Activated naive CD8-positive, alpha-beta T cell (primary cell): ENCODE results near the gene TMEM151B.

Source experiments
- H3K27ac Mint-ChIP-seq: one replicate; pipeline ENCODE4 v1.8.0; 2021; ENCODE audit warnings: mixed read lengths
- H3K27me3 Mint-ChIP-seq: one replicate; pipeline ENCODE4 v1.8.0; 2021; ENCODE audit warnings: mixed read lengths
- H3K36me3 Mint-ChIP-seq: one replicate; pipeline ENCODE4 v1.8.0; 2021; ENCODE audit warnings: mixed read lengths
- H3K4me1 Mint-ChIP-seq: one replicate; pipeline ENCODE4 v1.8.0; 2021; ENCODE audit warnings: low read depth, mixed read lengths
- H3K4me3 Mint-ChIP-seq: one replicate; pipeline ENCODE4 v1.8.0; 2021; ENCODE audit warnings: mild to moderate bottlenecking, mixed read lengths
- H3K9me3 Mint-ChIP-seq: one replicate; pipeline ENCODE4 v1.8.0; 2021; ENCODE audit warnings: low read depth, mixed read lengths

TMEM151B gene

DNA sequence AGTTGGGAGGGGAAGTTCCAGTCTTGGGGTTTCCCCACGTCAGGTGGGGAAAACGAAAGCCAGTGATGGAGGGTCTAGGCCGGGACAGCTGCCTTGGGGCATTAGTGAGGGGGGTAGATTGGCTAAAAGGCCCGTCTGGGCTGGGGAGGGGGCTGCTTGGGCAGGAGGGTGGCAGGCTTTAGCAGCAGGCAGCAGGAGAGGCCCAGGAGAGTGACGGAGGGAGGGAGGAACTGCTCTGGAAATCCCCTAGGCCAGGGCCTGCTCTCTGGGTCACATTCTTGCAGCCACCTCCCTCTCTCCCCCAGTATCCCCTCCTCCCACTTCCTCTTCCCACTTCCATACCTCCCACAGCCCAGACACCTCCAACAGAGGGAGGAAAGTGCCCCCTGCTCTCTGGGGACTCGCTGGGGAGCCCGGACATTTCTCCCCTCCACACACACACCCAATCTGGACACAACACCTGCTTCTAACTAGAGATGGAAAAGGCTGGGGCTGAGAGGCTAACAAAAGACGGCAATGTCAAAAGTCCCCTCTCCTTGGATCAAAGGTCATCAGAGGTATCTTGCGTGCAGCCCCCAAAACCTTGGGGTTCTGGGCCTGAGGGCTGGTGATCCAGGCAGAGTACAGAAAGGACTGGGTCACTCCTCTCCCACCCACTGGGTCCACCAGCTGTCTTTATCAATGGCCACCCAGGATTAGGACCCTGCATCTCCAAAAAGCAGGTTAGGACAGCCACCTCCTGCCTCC is 6.7 kb upstream of the TMEM151B start:
- peaks cover 41% of the 10 kb centered on the region for H3K4me1 Mint-ChIP-seq
- no peaks in the 10 kb centered on the region for H3K27me3 Mint-ChIP-seq
- no peaks in the 10 kb centered on the region for H3K9me3 Mint-ChIP-seq
- H3K27ac Mint-ChIP-seq: peak overlapping the region; percentile 93
- no peaks in the 10 kb centered on the region for H3K36me3 Mint-ChIP-seq
- H3K4me3 Mint-ChIP-seq: peak overlapping the region; percentile 98

DNA sequence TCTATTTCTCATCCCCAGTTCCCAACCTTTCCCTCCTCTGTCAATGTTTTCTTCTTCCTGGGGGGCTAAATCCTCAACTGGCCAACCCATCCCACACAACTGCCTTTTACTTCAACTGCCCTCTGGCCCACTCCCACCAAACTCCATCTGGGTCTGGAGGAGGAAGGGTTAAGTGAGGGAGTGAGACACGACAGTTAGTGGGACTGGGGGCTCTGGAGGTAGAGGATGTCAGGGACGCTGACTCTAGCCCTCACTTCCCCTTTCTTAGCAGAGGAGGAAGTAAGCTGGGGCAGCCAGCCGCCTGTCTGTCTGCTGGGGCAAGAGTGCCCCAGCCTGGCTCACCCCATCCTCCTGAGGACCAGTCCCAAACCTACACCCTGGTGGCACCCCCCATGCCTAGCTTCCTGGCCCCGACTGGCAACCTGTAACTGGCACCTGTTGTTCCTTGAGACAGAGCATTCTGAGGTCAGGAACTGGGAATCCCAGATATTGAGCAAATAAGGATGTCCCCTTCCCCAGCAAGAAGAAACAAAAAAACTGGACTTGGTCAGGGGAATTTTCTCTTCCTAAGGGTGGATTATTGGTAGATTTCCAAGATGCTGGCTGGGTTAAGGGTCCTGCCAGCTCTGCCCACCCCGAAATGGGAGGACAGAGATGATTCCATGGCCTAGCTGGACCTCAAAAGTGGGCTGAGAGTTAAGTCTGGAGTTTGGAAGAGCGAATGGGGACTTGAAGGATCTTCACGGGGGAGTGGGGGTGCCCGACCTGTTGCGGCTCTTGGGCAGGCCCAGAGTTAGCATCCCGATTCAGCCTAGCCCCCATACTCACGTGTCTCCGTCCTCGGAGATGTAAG is 5.9 kb upstream of the TMEM151B start:
- no peaks in the 10 kb centered on the region for H3K36me3 Mint-ChIP-seq
- H3K9me3 Mint-ChIP-seq: no peaks in the 10 kb centered on the region
- H3K27ac Mint-ChIP-seq: peak overlapping the region; percentile 93
- H3K27me3 Mint-ChIP-seq: no peaks in the 10 kb centered on the region
- H3K4me3 Mint-ChIP-seq: peak overlapping the region; percentile 98
- peaks cover 38% of the 10 kb centered on the region for H3K4me1 Mint-ChIP-seq

- no peaks in the 10 kb centered on the region for H3K27me3 Mint-ChIP-seq
- H3K4me3 Mint-ChIP-seq: peak within 1 kb of the TSS; percentile 98
- peaks cover 46% of the 10 kb centered on the region for H3K4me1 Mint-ChIP-seq
- H3K9me3 Mint-ChIP-seq: no peaks in the 10 kb centered on the region
- H3K36me3 Mint-ChIP-seq: no peaks in the 10 kb centered on the region
- peak within 1 kb of the TSS; percentile 93 for H3K27ac Mint-ChIP-seq
These were observed 5.1 kb upstream of the TMEM151B start, which contains the start of gene NFKBIE for GRCh38 chr6:44265007-44265721. TSS of gene NFKBIE (minus strand) at chr6:44265551. CDS start at chr6:44265346, 205 bp downstream.

GRCh38 chr6:44265722-44266233 is 4.5 kb upstream of the TMEM151B start:
- Mint-ChIP-seq H3K27ac (peak overlapping the region; percentile 67), H3K4me3 (peak overlapping the region; percentile 98), H3K27me3 (no peaks in the 10 kb centered on the region), H3K36me3 (no peaks in the 10 kb centered on the region), H3K4me1 (peaks cover 45% of the 10 kb centered on the region), H3K9me3 (no peaks in the 10 kb centered on the region)

GRCh38 chr6:44266347-44266746 is 3.9 kb upstream of the TMEM151B start:
- Mint-ChIP-seq H3K4me3 (peak overlapping the region; percentile 63), H3K27me3 (peaks cover 1% of the 10 kb centered on the region), H3K36me3 (no peaks in the 10 kb centered on the region), H3K4me1 (peaks cover 39% of the 10 kb centered on the region), H3K9me3 (no peaks in the 10 kb centered on the region), H3K27ac (peak overlapping the region; percentile 58)

DNA sequence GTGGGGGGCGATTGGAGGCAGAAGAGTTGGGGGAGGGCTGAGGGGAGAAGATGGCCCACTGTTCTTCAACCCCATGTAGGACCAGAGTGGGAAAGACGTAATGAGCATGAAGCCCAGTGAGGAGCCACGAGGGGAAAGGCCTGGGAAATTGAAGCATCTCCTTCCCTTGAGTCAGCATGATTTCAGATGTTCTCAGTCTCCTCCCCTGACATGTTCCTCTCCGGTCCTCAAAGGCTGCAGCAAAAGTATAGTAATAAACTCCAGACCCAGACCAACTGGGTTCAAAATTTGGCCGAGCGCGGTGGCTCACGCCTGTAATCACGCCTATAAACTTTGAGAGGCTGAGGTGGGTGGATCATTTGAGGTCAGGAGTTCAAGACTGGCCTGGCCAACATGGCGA is 3.0 kb upstream of the TMEM151B start:
- Mint-ChIP-seq H3K36me3 (no peaks in the 10 kb centered on the region), H3K9me3 (no peaks in the 10 kb centered on the region), H3K27me3 (peaks cover 4% of the 10 kb centered on the region), H3K4me1 (peaks cover 41% of the 10 kb centered on the region), H3K4me3 (no peak overlapping the region), H3K27ac (no peak overlapping the region)

DNA sequence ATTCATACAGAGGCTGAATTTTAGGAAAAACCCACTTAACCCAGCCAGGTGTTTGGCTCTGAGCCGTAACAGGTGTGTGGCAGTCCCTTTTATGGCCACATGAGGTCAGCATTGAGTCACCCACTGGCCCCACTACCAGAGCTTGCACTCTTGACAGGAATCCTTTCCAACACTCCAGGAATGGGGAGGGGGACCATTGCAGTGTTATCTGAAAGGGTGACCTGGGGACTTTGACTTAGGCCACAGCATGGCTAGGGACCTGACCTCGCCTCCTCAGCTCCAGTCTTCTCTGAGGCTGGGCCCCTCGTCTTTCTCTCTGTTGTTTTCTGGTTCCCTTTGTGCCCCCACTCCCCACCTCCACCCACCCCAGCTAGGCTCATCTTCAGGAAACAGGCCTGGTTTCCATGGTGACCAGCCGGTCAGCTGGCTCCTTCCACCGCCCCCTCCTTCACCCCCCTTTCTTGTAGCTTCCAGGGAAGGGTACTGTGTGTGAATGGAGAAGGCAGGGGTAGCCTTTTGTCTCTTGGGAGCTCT is 2.1 kb upstream of the TMEM151B start:
- Mint-ChIP-seq H3K36me3 (no peaks in the 10 kb centered on the region), H3K27me3 (peaks cover 11% of the 10 kb centered on the region), H3K27ac (no peak overlapping the region), H3K4me3 (no peak overlapping the region), H3K9me3 (no peaks in the 10 kb centered on the region), H3K4me1 (peaks cover 32% of the 10 kb centered on the region)

DNA sequence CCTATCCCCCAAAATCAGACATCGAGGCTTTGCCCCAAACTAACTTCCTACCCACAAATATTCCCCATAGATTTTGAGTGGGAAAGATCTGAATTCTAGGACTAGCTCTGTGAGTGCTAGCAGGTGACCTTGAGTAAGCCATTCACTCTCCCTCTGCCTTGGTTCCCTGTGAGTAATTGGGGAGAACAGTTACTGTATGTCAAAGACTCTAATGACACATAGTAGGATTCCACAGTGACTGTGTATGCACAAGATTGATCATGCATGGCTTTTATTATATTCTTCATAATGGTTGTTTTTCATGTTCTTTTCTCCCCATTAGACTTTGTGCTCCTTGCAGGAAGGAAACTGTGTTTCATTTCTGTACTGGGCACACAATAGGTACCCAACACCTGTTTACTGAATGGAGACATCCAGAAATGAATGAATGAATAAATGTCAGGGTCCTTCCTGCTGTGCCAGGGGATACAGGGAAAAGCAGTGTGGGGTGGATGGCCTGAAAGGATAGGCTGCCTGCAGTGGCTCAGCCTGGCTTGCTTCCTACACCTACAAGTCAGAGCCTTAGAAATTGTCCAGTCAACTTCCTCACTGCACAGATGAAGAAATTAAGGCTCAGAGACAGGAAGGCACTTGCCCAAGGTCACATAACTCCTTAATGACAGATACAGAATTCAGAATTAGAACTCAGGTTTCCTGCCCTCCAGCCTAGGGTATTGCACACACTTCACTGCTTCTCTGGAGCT is 901 bp upstream of the TMEM151B start:
- H3K27me3 Mint-ChIP-seq: peaks cover 19% of the 10 kb centered on the region
- peak overlapping the region; percentile 74 for H3K4me3 Mint-ChIP-seq
- peak overlapping the region; percentile 11 for H3K27ac Mint-ChIP-seq
- no peaks in the 10 kb centered on the region for H3K36me3 Mint-ChIP-seq
- peaks cover 27% of the 10 kb centered on the region for H3K4me1 Mint-ChIP-seq
- no peaks in the 10 kb centered on the region for H3K9me3 Mint-ChIP-seq

DNA sequence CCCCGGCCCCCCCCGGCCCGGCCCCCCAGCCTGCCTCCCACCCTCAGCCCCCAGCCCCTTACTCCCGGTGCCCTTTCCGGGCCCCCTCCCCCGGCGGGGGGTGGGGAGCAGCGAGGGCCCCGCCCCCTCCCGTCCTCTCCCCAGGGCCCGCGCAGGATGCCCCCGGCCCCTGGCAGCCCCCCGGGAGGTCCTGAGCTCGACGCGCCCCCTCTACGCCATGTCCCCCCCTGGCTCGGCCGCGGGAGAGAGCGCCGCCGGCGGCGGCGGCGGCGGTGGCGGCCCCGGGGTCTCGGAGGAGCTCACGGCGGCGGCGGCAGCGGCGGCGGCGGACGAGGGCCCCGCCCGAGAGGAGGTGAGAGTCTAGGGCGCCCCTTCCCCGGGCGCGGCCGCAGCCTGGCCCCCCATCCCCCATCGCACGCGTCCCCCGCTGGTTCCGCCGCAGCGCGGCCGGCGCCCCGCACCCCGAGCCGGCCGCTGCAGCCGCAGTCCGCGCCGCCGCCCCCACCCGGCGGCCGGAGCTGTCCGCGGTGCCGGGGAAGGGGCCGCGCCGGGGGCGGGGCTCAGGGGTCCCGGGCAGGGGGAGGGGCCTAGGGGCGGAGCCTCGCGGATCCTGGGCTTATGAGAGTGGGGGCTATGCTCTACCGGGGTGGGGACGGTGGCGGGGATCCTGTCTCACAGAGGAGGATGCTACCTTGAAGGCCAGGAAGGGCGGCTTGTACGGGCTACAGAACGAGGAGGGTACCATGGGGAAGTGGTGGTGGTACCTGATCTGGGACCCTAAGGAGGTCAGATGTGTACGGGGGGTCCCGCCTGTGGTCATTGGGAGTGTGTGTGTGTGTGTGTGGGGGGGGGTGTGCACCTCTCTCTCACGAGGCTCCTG is 516 bp downstream of the TMEM151B start:
- Mint-ChIP-seq H3K27me3 (peaks cover 22% of the 10 kb centered on the region), H3K27ac (no peak overlapping the region), H3K9me3 (no peaks in the 10 kb centered on the region), H3K4me3 (peak overlapping the region; percentile 70), H3K36me3 (no peaks in the 10 kb centered on the region), H3K4me1 (peaks cover 30% of the 10 kb centered on the region)

GRCh38 chr6:44271406-44271723 is 1.1 kb downstream of the TMEM151B start:
- Mint-ChIP-seq H3K4me1 (peaks cover 24% of the 10 kb centered on the region), H3K9me3 (no peaks in the 10 kb centered on the region), H3K4me3 (peak overlapping the region; percentile 70), H3K36me3 (no peaks in the 10 kb centered on the region), H3K27ac (no peak overlapping the region), H3K27me3 (peaks cover 22% of the 10 kb centered on the region)

DNA sequence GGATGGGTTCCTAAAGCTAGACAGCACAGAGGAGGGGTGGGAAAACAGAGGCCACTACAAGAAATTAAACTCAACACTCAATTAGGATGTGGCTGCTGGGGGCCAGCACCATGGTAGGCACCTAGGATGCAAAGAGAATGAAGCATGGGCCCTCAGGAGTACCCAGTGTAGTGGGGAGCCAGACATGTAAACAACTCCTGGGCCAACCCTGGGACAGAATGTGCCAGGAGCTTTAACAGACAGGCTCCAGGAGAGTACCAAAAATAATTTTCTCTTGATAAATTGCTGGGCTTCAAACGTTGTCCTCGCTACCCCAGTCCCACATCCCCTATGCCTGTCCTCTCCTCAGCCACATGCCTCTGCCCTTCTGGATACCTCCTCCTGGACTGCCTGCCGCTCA is 1.7 kb downstream of the TMEM151B start:
- Mint-ChIP-seq H3K4me1 (peaks cover 22% of the 10 kb centered on the region), H3K27ac (peak overlapping the region; percentile 16), H3K9me3 (no peaks in the 10 kb centered on the region), H3K4me3 (peak overlapping the region; percentile 70), H3K27me3 (peaks cover 25% of the 10 kb centered on the region), H3K36me3 (no peaks in the 10 kb centered on the region)

DNA sequence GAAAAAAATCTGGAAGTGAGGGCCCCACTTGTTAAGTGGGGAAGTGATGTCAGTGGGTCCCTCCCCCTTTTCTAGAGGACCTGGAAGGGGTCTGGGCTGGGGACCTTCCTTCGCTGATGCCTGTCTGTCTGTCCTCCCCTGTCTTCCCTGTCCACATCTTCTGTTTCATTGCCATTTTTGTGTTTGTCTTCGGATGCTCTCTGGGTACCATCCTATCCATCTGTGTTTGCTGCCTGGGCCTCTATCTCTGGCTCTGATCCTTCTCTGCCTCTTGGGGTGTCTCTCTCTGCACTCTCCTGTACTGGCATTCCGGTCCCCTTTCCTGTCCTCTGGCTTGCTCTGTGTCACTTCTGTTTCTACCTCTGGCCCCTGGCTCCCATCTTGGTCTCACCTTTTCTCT is 2.3 kb downstream of the TMEM151B start:
- Mint-ChIP-seq H3K4me1 (peaks cover 24% of the 10 kb centered on the region), H3K27ac (no peak overlapping the region), H3K9me3 (no peaks in the 10 kb centered on the region), H3K27me3 (peaks cover 29% of the 10 kb centered on the region), H3K36me3 (no peaks in the 10 kb centered on the region), H3K4me3 (peak overlapping the region; percentile 8)

DNA sequence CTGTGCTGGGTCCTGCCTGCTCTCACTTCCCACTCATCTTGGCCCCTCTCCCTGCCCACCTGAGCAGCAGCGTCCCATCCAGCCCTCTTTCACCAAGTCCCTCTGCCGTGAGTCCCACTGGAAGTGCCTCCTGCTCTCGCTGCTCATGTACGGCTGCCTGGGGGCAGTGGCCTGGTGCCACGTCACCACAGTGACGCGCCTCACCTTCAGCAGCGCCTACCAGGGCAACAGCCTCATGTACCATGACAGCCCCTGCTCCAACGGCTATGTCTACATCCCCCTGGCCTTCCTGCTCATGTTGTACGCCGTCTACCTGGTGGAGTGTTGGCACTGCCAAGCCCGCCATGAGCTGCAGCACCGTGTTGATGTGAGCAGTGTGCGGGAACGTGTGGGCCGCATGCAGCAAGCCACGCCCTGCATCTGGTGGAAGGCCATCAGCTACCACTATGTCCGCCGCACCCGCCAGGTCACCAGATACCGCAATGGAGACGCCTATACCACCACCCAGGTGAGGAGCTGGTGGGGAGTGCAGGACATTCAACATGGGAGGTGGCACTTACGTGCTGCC is 2.8 kb downstream of the TMEM151B start:
- H3K4me3 Mint-ChIP-seq: no peak overlapping the region
- H3K27me3 Mint-ChIP-seq: peaks cover 34% of the 10 kb centered on the region
- H3K27ac Mint-ChIP-seq: no peak overlapping the region
- H3K9me3 Mint-ChIP-seq: no peaks in the 10 kb centered on the region
- H3K36me3 Mint-ChIP-seq: no peaks in the 10 kb centered on the region
- peaks cover 19% of the 10 kb centered on the region for H3K4me1 Mint-ChIP-seq
